Measurements from ENCODE around the gene WIPF2.
A peak's percentile ranks its signal among the peaks of the same experiment; 100 is the strongest.
"Not testable (repeated sequence)": the region's sequence is repeated elsewhere in the genome, so short reads cannot be mapped to it uniquely, and the experiment has no call there.

WIPF2 gene

GRCh38 chr17:40192961-40193360, 26.1 kb upstream of the WIPF2 start:
- no peak for DNase-seq

- no peak for DNase-seq
These were observed 24.3 kb upstream of the WIPF2 start for GRCh38 chr17:40194821-40195220.

GRCh38 chr17:40197550-40197949, 21.6 kb upstream of the WIPF2 start:
- no peak for DNase-seq

- not testable (repeated sequence) for DNase-seq
These were observed 21.1 kb upstream of the WIPF2 start for GRCh38 chr17:40197965-40198456.

GRCh38 chr17:40198576-40198975, 20.5 kb upstream of the WIPF2 start:
- DNase-seq = no peak

GRCh38 chr17:40203131-40203530, 16.0 kb upstream of the WIPF2 start:
- no peak for DNase-seq

- peak; percentile 35 for DNase-seq
These were observed 12.9 kb upstream of the WIPF2 start for GRCh38 chr17:40206193-40206592.

GRCh38 chr17:40209404-40210093, 9.6 kb upstream of the WIPF2 start:
- no peak for DNase-seq

- not testable (repeated sequence) for DNase-seq
These were observed 5.2 kb upstream of the WIPF2 start for GRCh38 chr17:40213914-40214313.

- DNase-seq = no peak
These were observed 931 bp upstream of the WIPF2 start for GRCh38 chr17:40218006-40218739.

GRCh38 chr17:40219594-40220338, 662 bp downstream of the WIPF2 start:
- DNase-seq = peak; percentile 32

- DNase-seq = no peak
These were observed 5.8 kb downstream of the WIPF2 start for GRCh38 chr17:40224718-40225550.

GRCh38 chr17:40229146-40229545, 10.0 kb downstream of the WIPF2 start:
- not testable (repeated sequence) for DNase-seq

GRCh38 chr17:40230670-40231069, 11.6 kb downstream of the WIPF2 start:
- no peak for DNase-seq

- not testable (repeated sequence) for DNase-seq
These were observed 12.8 kb downstream of the WIPF2 start for GRCh38 chr17:40231928-40232327.

- DNase-seq = no peak
These were observed 22.2 kb downstream of the WIPF2 start for GRCh38 chr17:40241252-40241834.

- no peak for DNase-seq
These were observed 23.7 kb downstream of the WIPF2 start for GRCh38 chr17:40242774-40243173.

- no peak for DNase-seq
These were observed 24.7 kb downstream of the WIPF2 start for GRCh38 chr17:40243761-40244160.

- DNase-seq = no peak
These were observed 25.2 kb downstream of the WIPF2 start for GRCh38 chr17:40244255-40244654.

- DNase-seq = peak; percentile 7
These were observed 28.9 kb downstream of the WIPF2 start for GRCh38 chr17:40247926-40248495.

GRCh38 chr17:40248507-40248906, 29.4 kb downstream of the WIPF2 start:
- no peak for DNase-seq

- peak; percentile 72 for DNase-seq
These were observed 32.5 kb downstream of the WIPF2 start for GRCh38 chr17:40251576-40251975.

Measured in inflammatory macrophage treated with lipopolysaccharide for 4 hours (primary cell).